ENCODE measurements around the gene SERTM1. TPM values are rescaled to one million over a fixed set of nuclear protein-coding genes. Genes with fewer than 3 reads are reported as not detected.

SERTM1 gene
- polyA plus RNA-seq, 3 donors from 2014 or later: not detected

DNA sequence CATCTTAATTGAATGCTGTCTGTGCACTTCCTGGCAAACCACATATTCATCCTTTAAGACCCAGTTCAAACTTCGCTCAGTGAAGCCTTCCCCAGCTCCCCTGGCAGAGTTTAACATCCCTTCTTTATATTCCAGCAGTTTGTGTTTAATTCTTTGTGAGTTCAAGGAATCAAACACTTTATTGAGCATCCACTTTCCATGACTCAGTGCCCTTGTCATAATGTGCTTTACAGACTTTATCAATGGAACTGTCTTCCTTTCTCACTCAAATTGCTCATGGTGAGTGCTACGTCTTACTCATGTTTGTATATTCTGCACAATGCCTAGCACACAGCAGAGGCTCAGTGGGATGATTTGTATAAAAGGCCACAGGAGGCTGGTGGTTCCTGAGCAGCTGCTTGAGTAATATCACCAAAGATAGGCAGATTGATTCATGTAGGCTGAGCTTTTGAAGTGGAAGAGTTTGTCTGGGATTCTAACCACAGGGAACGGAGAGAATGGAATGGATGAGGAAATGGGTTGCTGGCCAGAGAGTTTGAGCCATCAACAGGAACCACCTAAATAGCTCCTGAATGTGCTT is 44.2 kb downstream of the SERTM1 start:
- H3K27me3 Mint-ChIP-seq (ENCODE audit: low read depth in 3 of 3): peaks cover 0 to 22% (median 7%) of the 10 kb centered on the region in 3 donors
- no peaks in the 10 kb centered on the region for H3K4me1 Mint-ChIP-seq
- peaks cover 0 to 4% (median 0%) of the 10 kb centered on the region in 6 donors for H3K9me3 Mint-ChIP-seq
- no peak for DNase-seq
- H3K27ac Mint-ChIP-seq: no peak overlapping the region
- no peaks in the 10 kb centered on the region for H3K36me3 Mint-ChIP-seq
- H3K4me3 Mint-ChIP-seq: no peak overlapping the region

DNA sequence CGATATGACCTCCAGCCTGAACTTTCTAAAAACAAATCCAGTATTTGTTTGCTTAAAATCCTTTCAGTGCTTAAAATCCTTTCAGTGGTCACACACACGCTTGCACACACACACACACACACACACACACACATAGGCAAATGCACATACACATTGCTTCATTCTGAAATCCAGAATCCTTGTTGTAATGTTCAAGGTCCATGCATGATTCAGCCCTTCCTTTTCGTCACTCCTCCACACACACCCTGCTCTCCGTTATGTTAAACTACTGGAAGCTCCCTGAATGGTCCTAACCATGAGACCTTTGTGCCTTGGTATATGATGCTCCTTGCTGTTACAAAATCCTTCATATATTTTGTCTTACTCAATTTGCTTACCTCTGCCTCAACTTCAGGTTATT is 44.9 kb downstream of the SERTM1 start:
- DNase-seq: no peak
- Mint-ChIP-seq H3K4me3 (no peak overlapping the region), H3K4me1 (no peaks in the 10 kb centered on the region)

DNA sequence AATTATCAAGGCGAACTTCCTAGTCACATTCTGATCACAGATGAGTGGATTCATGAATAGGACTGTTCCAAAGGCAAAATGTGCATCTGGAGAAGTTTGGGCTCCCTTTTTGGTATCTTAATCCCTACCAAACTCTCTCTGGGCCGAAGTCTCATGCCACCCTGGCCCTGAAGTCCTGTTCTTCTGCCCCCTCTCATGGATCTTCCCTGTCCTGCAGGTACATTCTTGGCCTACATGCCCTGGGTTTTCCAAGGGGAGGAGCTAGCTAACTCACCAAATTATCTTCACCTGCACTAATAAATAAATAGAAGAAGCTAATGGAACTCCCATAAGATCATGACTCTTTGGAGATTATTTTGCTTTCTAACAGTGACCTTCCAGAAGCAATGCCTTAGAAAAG is 50.3 kb downstream of the SERTM1 start:
- H3K9me3 Mint-ChIP-seq: no peaks in the 10 kb centered on the region
- peaks cover 0 to 19% (median 4%) of the 10 kb centered on the region in 3 donors for H3K27me3 Mint-ChIP-seq (ENCODE audit: low read depth in 3 of 3)
- H3K36me3 Mint-ChIP-seq: no peaks in the 10 kb centered on the region
- no peak overlapping the region for H3K4me3 Mint-ChIP-seq
- H3K4me1 Mint-ChIP-seq: no peaks in the 10 kb centered on the region
- H3K27ac Mint-ChIP-seq: no peak overlapping the region
- no peak for DNase-seq

More for the DNA sequence above, 44.9 kb downstream of the SERTM1 start:
- Mint-ChIP-seq H3K27ac (no peak overlapping the region), H3K9me3 (peaks cover 0 to 4% (median 0%) of the 10 kb centered on the region in 6 donors), H3K27me3 (ENCODE audit: low read depth in 3 of 3) (peaks cover 0 to 22% (median 7%) of the 10 kb centered on the region in 3 donors), H3K36me3 (no peaks in the 10 kb centered on the region)

DNA sequence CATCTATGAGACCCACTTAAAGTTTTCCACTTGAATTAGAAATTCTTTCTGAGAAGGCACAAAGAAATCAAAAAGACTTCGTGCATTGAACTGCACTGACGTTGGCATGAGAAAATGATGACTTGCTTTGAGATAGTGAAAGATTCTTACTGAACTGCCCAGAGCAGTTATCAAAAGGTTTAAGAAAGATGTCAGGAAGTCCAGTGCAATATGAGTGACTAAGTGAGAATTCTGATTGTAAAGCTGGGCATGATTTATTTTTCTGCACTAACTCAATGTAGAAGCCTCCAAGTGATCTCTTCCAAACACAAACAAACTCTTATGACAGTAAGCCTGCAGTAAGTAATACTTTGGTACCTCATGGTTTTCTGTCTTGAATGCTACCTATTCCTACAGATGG is 52.1 kb downstream of the SERTM1 start:
- H3K36me3 Mint-ChIP-seq: no peaks in the 10 kb centered on the region

DNA sequence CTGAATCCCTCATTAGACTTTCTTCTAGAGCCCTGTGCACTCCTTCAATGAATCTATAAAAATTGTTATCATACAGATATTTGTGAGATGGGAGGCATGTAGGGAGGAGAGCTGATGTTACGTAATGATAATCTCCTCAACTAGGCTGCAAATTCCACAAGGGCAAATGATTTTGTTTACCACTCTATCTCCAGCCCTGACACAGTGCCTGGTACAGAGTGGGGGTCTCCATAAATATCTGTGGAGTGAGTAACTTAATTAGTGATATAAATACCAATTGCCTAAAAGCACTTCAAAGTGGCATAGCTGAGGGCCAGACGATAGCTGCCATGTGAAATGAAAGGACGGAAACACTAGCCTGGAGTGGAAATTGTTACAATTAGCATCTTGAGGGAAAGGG is 54.2 kb downstream of the SERTM1 start:
- H3K4me3 Mint-ChIP-seq: no peak overlapping the region
- H3K27ac Mint-ChIP-seq: no peak overlapping the region
- no peaks in the 10 kb centered on the region for H3K36me3 Mint-ChIP-seq
- H3K27me3 Mint-ChIP-seq (ENCODE audit: low read depth in 3 of 3): peaks cover 0 to 6% (median 1%) of the 10 kb centered on the region in 3 donors
- no peak for DNase-seq
- no peaks in the 10 kb centered on the region for H3K4me1 Mint-ChIP-seq
- H3K9me3 Mint-ChIP-seq: no peaks in the 10 kb centered on the region

More for the DNA sequence above, 52.1 kb downstream of the SERTM1 start:
- no peaks in the 10 kb centered on the region for H3K9me3 Mint-ChIP-seq
- no peak overlapping the region for H3K27ac Mint-ChIP-seq
- peaks cover 0 to 16% (median 4%) of the 10 kb centered on the region in 3 donors for H3K27me3 Mint-ChIP-seq (ENCODE audit: low read depth in 3 of 3)
- no peak for DNase-seq
- no peak overlapping the region for H3K4me3 Mint-ChIP-seq
- H3K4me1 Mint-ChIP-seq: no peaks in the 10 kb centered on the region

DNA sequence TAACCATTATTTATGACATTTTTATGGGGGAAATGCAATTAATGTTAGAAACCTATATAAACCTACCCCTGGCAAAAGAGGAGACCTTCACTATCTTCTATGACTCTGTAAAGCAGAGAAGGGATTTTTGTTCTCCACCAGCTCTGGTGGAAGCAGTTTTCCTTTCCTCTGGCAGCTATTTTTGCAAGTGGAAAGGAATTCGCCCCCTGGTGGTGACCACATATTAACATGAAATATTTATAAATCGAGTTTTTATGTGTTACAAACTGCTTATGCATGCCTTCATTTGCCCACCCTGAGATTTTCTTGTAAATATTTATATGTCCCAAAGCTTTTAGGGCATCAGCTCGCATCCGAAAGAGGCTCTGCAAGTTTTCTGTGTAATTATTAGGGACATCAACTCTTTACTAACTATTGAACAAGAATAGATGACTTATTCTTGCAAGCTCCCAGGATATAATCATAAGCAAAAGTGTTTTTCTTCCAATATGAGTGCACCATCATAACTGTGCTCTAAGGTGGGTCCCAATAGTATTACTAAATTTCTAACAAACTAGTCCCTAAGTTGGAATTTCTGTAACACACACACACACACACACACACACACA is 62.4 kb downstream of the SERTM1 start:
- Mint-ChIP-seq H3K4me3 (no peak overlapping the region), H3K9me3 (no peaks in the 10 kb centered on the region), H3K27ac (no peak overlapping the region), H3K4me1 (no peaks in the 10 kb centered on the region), H3K36me3 (no peaks in the 10 kb centered on the region), H3K27me3 (ENCODE audit: low read depth in 3 of 3) (peaks cover 0 to 2% (median 0%) of the 10 kb centered on the region in 3 donors)
- DNase-seq: peak; percentile 19 to 36 (median 26)

DNA sequence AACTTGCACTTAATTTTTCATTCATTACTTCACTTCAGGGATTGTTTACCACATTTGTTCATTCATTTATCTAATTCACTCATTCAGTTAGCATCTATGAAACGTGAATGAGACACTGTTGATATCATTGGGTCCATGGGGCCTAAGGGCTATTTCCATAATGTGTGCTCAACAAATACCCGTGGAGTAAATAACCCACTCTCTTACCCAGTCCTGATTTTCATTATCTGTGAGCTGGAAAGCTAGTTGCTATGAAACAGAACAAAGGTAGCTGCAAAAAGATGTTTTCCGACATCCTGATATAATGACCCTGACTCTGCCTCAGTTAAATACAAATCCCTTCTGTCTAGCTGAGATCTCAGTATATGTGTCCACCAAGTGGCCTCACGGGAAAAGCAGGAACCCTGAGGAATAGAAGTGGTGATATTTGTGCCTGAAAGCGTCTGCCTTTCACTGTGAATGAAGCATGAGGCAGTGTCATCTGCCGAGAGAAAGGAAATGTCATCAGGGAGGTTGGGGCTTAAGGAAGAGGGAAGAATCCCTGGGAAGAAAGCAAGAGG is 63.8 kb downstream of the SERTM1 start:
- no peaks in the 10 kb centered on the region for H3K9me3 Mint-ChIP-seq
- H3K4me3 Mint-ChIP-seq: no peak overlapping the region
- DNase-seq: no peak

DNA sequence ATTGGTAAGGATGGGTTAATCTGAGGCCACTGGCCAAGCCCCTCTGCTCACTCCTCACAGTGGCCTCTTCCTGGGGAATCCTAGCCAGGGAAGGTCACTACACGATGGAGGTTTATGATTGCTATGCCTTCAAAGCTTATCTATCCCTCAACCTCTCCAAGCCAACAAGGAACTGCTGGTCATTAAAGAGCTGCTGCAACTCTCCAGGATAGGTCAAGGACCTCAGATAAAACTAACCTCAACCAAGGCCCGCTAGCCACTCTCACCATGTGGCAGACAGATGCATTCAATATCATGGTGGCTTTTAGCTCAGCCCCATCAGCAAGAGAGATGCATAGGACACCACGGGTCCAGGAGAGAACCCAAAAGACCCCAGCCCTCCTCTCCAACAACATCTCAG is 71.6 kb downstream of the SERTM1 start:
- DNase-seq: no peak
- peaks cover 0 to 9% (median 0%) of the 10 kb centered on the region in 6 donors for H3K9me3 Mint-ChIP-seq
- no peak overlapping the region for H3K4me3 Mint-ChIP-seq
- H3K4me1 Mint-ChIP-seq: no peaks in the 10 kb centered on the region
- H3K27ac Mint-ChIP-seq: no peak overlapping the region
- H3K36me3 Mint-ChIP-seq: no peaks in the 10 kb centered on the region
- peaks cover 0 to 5% (median 4%) of the 10 kb centered on the region in 3 donors for H3K27me3 Mint-ChIP-seq (ENCODE audit: low read depth in 3 of 3)

More for the DNA sequence above, 63.8 kb downstream of the SERTM1 start:
- Mint-ChIP-seq H3K27me3 (ENCODE audit: low read depth in 3 of 3) (peaks cover 0 to 2% (median 0%) of the 10 kb centered on the region in 3 donors), H3K27ac (no peak overlapping the region), H3K4me1 (no peaks in the 10 kb centered on the region), H3K36me3 (no peaks in the 10 kb centered on the region)

DNA sequence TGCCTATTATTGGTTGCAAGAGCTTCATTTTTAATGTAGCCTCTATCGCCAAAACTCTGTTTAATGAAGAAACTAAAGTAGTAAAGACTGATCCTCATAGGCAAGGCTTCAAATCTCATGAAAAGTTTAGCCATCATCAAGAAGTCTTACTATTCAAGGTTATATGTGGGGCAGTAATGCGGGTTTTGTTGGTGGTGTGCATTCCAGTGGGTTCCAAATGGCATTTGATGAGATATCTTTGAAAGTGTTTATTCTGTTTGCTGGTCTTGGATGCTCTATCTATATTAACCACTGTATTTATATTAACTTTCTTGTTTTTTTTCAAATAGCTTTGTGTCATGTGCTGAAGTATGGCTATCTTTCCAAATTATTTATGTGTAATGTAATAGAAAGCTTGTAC is 72.2 kb downstream of the SERTM1 start:
- H3K4me3 Mint-ChIP-seq: no peak overlapping the region
- H3K9me3 Mint-ChIP-seq: peaks cover 0 to 9% (median 0%) of the 10 kb centered on the region in 6 donors
- peaks cover 0 to 7% (median 4%) of the 10 kb centered on the region in 3 donors for H3K27me3 Mint-ChIP-seq (ENCODE audit: low read depth in 3 of 3)
- H3K4me1 Mint-ChIP-seq: no peaks in the 10 kb centered on the region
- DNase-seq: no peak
- no peaks in the 10 kb centered on the region for H3K36me3 Mint-ChIP-seq
- no peak overlapping the region for H3K27ac Mint-ChIP-seq

Other genes starting within 250 kb of the SERTM1 start
- not detected for gene CCNA1, start 241.5 kb upstream of the SERTM1 start, polyA plus RNA-seq
- gene RFXAP, start 145.2 kb downstream of the SERTM1 start, polyA plus RNA-seq: 1 to 10 TPM; 2.6 to 4.8 (median 4.3) TPM
- gene SMAD9, start 246.2 kb downstream of the SERTM1 start, polyA plus RNA-seq: under 1 TPM in 1 of 3 donors, not detected in 2; 0.07 TPM

Measured in immature natural killer cell (primary cell).